ENCODE results near the gene HECTD1.

- TF ChIP-seq POU2F2 (IDR thresholded peaks at IDR 0.05; ENCODE audit: borderline replicate concordance, low read depth, low read length): no peak
- TF ChIP-seq CHD2 (IDR thresholded peaks at IDR 0.05; ENCODE audit: borderline replicate concordance, low read depth, low read length): no peak
- no peak for TF ChIP-seq YBX1 (IDR thresholded peaks at IDR 0.05)
- TF ChIP-seq MYC (IDR thresholded peaks at IDR 0.05; ENCODE audit: insufficient read depth, insufficient read length, insufficient replicate concordance, low read length, severe bottlenecking): no peak
- TF ChIP-seq CEBPB (IDR thresholded peaks at IDR 0.05; ENCODE audit: borderline replicate concordance in 1 of 2, low read depth in 2 of 2, low read length in 2 of 2): no peak
- TF ChIP-seq, protein P1, sequence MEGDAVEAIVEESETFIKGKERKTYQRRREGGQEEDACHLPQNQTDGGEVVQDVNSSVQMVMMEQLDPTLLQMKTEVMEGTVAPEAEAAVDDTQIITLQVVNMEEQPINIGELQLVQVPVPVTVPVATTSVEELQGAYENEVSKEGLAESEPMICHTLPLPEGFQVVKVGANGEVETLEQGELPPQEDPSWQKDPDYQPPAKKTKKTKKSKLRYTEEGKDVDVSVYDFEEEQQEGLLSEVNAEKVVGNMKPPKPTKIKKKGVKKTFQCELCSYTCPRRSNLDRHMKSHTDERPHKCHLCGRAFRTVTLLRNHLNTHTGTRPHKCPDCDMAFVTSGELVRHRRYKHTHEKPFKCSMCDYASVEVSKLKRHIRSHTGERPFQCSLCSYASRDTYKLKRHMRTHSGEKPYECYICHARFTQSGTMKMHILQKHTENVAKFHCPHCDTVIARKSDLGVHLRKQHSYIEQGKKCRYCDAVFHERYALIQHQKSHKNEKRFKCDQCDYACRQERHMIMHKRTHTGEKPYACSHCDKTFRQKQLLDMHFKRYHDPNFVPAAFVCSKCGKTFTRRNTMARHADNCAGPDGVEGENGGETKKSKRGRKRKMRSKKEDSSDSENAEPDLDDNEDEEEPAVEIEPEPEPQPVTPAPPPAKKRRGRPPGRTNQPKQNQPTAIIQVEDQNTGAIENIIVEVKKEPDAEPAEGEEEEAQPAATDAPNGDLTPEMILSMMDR (IDR thresholded peaks at IDR 0.05 in 2 of 3, conservative IDR thresholded peaks at IDR 0.05 in 1 of 3; ENCODE audit: control insufficient read depth in 2 of 3, extremely low read depth in 1 of 3, insufficient read depth in 1 of 3, low read depth in 3 of 3, low read length in 3 of 3): no peak
These were observed 6.5 kb downstream of the HECTD1 start for GRCh38 chr14:31201111-31201510.
